ENCODE data around the gene IL1RAPL1.

Gene IL1RAPL1

DNA sequence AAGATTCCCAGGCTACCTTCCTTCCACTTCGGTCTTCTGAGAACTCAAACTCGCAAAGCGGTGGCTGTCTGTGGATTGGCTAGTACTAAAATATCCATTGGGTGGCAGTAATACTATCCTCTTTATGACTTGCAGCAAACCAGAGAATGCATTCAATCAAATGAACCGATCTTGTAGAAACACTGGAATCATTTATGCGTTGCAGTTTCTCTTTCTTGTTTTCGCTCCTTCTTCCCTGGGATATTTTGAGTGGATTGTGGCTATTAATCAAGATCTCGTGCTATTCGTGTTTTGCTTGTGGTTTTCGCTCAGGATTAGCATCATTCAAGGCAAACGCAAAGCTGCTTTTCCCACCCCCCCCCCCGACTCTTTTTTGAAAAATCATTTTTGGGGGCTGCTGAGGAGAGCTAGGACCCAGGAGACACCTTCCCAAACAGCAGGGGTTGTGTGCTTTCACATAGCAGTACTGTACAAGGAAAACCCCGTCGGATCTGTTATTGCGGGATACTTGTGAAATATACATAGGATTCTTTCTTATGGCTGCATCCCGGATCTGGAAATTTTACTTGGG lies at the start of gene IL1RAPL1:
Gene IL1RAPL1 (plus strand): TSS at position 466 of the 571 bp plus-strand sequence.
- DNase-seq (ENCODE audit: low read depth), result peak; percentile 1
- H3K4me3 ChIP-seq (ENCODE audit: low read depth, low read length), result no peak within 1 kb of the TSS
- TF ChIP-seq POLR2A (IDR thresholded peaks at IDR 0.05; ENCODE audit: extremely low read depth, insufficient read length), result no peak
- TF ChIP-seq, protein P1, sequence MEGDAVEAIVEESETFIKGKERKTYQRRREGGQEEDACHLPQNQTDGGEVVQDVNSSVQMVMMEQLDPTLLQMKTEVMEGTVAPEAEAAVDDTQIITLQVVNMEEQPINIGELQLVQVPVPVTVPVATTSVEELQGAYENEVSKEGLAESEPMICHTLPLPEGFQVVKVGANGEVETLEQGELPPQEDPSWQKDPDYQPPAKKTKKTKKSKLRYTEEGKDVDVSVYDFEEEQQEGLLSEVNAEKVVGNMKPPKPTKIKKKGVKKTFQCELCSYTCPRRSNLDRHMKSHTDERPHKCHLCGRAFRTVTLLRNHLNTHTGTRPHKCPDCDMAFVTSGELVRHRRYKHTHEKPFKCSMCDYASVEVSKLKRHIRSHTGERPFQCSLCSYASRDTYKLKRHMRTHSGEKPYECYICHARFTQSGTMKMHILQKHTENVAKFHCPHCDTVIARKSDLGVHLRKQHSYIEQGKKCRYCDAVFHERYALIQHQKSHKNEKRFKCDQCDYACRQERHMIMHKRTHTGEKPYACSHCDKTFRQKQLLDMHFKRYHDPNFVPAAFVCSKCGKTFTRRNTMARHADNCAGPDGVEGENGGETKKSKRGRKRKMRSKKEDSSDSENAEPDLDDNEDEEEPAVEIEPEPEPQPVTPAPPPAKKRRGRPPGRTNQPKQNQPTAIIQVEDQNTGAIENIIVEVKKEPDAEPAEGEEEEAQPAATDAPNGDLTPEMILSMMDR (IDR thresholded peaks at IDR 0.05; ENCODE audit: low read depth, low read length), result no peak
- no peak for TF ChIP-seq MYC (IDR thresholded peaks at IDR 0.05; ENCODE audit: low read depth, low read length)
- no peak for TF ChIP-seq MAX (IDR thresholded peaks at IDR 0.05; ENCODE audit: low read depth, low read length)

DNA sequence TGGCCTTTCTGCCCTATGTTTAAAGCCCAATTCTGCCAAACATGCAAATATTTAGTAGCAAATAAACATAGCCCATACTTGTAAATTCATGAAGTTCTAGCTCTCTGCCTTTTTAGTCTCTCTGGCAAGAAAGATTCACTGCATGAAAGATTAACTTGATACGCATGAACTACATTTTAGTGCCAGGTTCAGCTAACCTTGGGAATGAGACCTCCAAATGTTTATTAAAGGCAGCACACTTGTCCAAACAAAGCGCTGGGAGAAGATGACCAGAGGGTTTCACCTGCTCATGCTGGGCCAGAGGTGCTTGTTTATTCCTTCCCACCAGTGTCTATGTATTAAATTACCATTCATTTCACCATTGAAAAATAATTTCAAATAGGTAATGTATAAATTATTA lies 44.5 kb upstream of the IL1RAPL1 start:
- no peak overlapping the region for H3K4me3 ChIP-seq (ENCODE audit: low read depth, low read length)
- no peak for DNase-seq (ENCODE audit: low read depth)
- TF ChIP-seq MYC (IDR thresholded peaks at IDR 0.05; ENCODE audit: low read depth, low read length) (no peak), POLR2A (IDR thresholded peaks at IDR 0.05; ENCODE audit: extremely low read depth, insufficient read length) (no peak), MAX (IDR thresholded peaks at IDR 0.05; ENCODE audit: low read depth, low read length) (no peak)
- TF ChIP-seq, protein P1 (IDR thresholded peaks at IDR 0.05; ENCODE audit: low read depth, low read length), result no peak

GRCh38 chrX:28549838-28550237 lies 37.4 kb upstream of the IL1RAPL1 start:
- TF ChIP-seq POLR2A (IDR thresholded peaks at IDR 0.05; ENCODE audit: extremely low read depth, insufficient read length) (no peak), MYC (IDR thresholded peaks at IDR 0.05; ENCODE audit: low read depth, low read length) (no peak)
- TF ChIP-seq, protein P1 (IDR thresholded peaks at IDR 0.05; ENCODE audit: low read depth, low read length), result no peak
- no peak for DNase-seq (ENCODE audit: low read depth)
- H3K4me3 ChIP-seq (ENCODE audit: low read depth, low read length), result no peak overlapping the region

DNA sequence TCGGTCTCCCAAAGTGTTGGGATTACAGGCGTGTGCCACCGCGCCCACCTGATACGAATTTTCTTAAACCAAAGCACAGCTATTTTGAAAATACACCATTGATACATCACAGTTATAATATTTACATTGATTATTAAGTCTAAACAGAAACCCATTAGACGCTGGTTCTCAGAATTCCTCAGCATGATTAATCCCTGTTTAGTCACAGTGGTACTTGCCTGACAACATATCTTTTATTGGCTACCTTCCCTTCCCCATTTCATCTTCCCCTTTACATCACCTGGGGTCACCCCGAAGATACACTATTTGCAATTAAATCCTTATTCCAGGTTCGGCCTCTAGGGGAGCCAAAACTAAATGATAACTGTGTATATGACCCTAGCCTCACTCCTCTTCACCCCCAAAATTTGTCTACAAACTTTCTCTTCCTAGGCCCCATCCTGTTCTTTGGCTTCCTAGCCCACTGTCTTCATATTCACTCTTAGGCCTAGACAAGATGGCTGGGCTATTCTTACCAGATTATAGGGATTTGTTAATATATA lies 36.8 kb upstream of the IL1RAPL1 start:
- TF ChIP-seq, protein P1 (IDR thresholded peaks at IDR 0.05; ENCODE audit: low read depth, low read length), result peak; percentile 15
- no peak for TF ChIP-seq MYC (IDR thresholded peaks at IDR 0.05; ENCODE audit: low read depth, low read length)
- no peak for TF ChIP-seq POLR2A (IDR thresholded peaks at IDR 0.05; ENCODE audit: extremely low read depth, insufficient read length)
- no peak for TF ChIP-seq MAX (IDR thresholded peaks at IDR 0.05; ENCODE audit: low read depth, low read length)

DNA sequence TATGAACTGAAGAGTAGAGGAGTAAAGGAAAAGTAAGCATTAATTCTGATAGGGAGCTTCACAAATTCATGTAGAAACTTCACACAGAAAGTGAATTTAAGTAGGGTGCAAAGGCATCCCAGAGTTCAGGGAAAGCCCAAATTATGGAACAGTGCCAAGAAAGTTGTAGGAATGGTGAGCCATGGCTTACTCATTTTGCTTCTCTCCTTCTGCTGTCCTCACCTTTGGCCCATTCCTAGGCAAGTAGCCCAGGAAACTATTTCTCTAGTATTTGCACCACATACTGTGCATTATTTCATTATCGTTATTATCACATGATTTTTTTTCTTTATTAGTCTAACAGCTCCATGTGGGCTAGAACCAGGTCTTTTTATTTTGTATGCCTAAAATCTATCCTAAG lies 34.9 kb upstream of the IL1RAPL1 start:
- no peak for DNase-seq (ENCODE audit: low read depth)
- TF ChIP-seq, protein P1 (IDR thresholded peaks at IDR 0.05; ENCODE audit: low read depth, low read length), result no peak
- TF ChIP-seq MYC (IDR thresholded peaks at IDR 0.05; ENCODE audit: low read depth, low read length), result no peak
- no peak for TF ChIP-seq MAX (IDR thresholded peaks at IDR 0.05; ENCODE audit: low read depth, low read length)
- TF ChIP-seq POLR2A (IDR thresholded peaks at IDR 0.05; ENCODE audit: extremely low read depth, insufficient read length), result no peak

More for the DNA sequence above, 36.8 kb upstream of the IL1RAPL1 start:
- H3K4me3 ChIP-seq (ENCODE audit: low read depth, low read length), result no peak overlapping the region
- DNase-seq (ENCODE audit: low read depth), result peak; percentile 2

More for the DNA sequence above, 34.9 kb upstream of the IL1RAPL1 start:
- H3K4me3 ChIP-seq (ENCODE audit: low read depth, low read length), result no peak overlapping the region

Measured in NB4 (cell line).